Activated naive CD4-positive, alpha-beta T cell treated with anti-CD3 and anti-CD28 coated beads for 36 hours (primary cell): ENCODE measurements around the gene COX7A2L. TPM values are rescaled to one million over a fixed set of nuclear protein-coding genes. Genes with fewer than 3 reads are reported as not detected.
A peak's percentile ranks its signal among the peaks of the same experiment; 100 is the strongest.
"Not testable (repeated sequence)": the region's sequence is repeated elsewhere in the genome, so short reads cannot be mapped to it uniquely, and the experiment has no call there.

ENCODE experiments used
- CTCF ChIA-PET: fragments of 350-600 bp; sonication (Branson Sonifier 250); formaldehyde crosslinking; loops from one replicate; lab custom pipeline; 2021; ENCODE audit warnings: antibody characterized with exemption; lab: Charles Lee
- DNase-seq: peaks from one replicate; pipeline ENCODE4 v3.0.0-alpha.2; 2020
- H3K27ac Mint-ChIP-seq: one replicate; pipeline ENCODE4 v1.8.0; 2021; ENCODE audit warnings: mild to moderate bottlenecking, mixed read lengths
- H3K27me3 Mint-ChIP-seq: one replicate; pipeline ENCODE4 v1.8.0; 2021; ENCODE audit warnings: low read depth, mixed read lengths
- H3K36me3 Mint-ChIP-seq: one replicate; pipeline ENCODE4 v1.8.0; 2021; ENCODE audit warnings: low read depth, mixed read lengths
- H3K4me1 Mint-ChIP-seq: one replicate; pipeline ENCODE4 v1.8.0; 2021; ENCODE audit warnings: low read depth, mixed read lengths
- H3K4me3 Mint-ChIP-seq: one replicate; pipeline ENCODE4 v1.8.0; 2021; ENCODE audit warnings: mild to moderate bottlenecking, moderate library complexity, mixed read lengths
- H3K9me3 Mint-ChIP-seq: one replicate; pipeline ENCODE4 v1.8.0; 2021; ENCODE audit warnings: mixed read lengths
- intact Hi-C: fragments of 100-400 bp; cut with micrococcal nuclease; formaldehyde crosslinking; loops from one replicate; pipeline ENCODE4 v1.15.1; 2023
- total RNA-seq, 2 experiments: library from RNA; stranded (reverse); gene quantifications; one replicate each; pipeline ENCODE4 v1.2.3, GENCODE V29; 2021

Gene COX7A2L
- total RNA-seq, 2 experiments from 2014 or later: 150 to 152 TPM

GRCh38 chr2:42335514-42336104 lies 25.4 kb downstream of the COX7A2L start:
- DNase-seq: no peak
- no peak overlapping the region for H3K4me3 Mint-ChIP-seq
- CTCF ChIA-PET: no interaction called here
- peaks cover 12% of the 10 kb centered on the region for H3K9me3 Mint-ChIP-seq
- intact Hi-C loops: no loop called here
- no peaks in the 10 kb centered on the region for H3K27me3 Mint-ChIP-seq
- H3K4me1 Mint-ChIP-seq: peaks cover 6% of the 10 kb centered on the region
- peaks cover 69% of the 10 kb centered on the region for H3K36me3 Mint-ChIP-seq
- no peak overlapping the region for H3K27ac Mint-ChIP-seq

- H3K4me3 Mint-ChIP-seq, H3K27ac Mint-ChIP-seq, DNase-seq, intact Hi-C loops, H3K9me3 Mint-ChIP-seq, H3K27me3 Mint-ChIP-seq, CTCF ChIA-PET: not testable (repeated sequence)
- H3K36me3 Mint-ChIP-seq: peaks cover 61% of the 10 kb centered on the region
- peaks cover 14% of the 10 kb centered on the region for H3K4me1 Mint-ChIP-seq
Measured at GRCh38 chr2:42334865-42335264, 26.2 kb downstream of the COX7A2L start.

DNA sequence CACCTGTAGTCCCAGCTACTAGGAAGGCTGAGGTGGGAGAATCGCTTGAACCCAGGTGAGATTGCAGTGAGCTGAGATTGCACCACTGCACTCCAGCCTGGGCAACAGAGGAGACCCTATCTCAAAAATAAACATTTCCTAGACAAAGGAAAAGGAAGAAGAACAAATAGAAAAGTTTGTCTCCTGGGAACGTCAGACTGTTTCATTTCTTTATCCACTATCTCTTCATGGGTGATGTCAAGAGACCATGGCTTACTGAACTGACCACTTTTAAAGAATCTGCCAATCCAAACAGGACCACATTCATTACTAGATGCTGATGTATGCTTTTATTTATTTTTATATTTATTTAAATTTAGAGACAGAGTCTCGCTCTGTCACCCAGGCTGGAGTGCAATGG lies 26.8 kb downstream of the COX7A2L start:
- no peak overlapping the region for H3K27ac Mint-ChIP-seq
- intact Hi-C loops: no loop called here
- CTCF ChIA-PET: interaction anchor here (1.2 kb wide), 1 partner anchor 247 kb away, joined by 3 read pairs; no protein-coding TSS in a partner anchor
- no peak overlapping the region for H3K4me3 Mint-ChIP-seq
- no peaks in the 10 kb centered on the region for H3K27me3 Mint-ChIP-seq
- H3K4me1 Mint-ChIP-seq: peaks cover 15% of the 10 kb centered on the region
- peaks cover 7% of the 10 kb centered on the region for H3K9me3 Mint-ChIP-seq
- no peak for DNase-seq
- H3K36me3 Mint-ChIP-seq: peaks cover 62% of the 10 kb centered on the region

- Mint-ChIP-seq H3K4me1 (peaks cover 15% of the 10 kb centered on the region), H3K27me3 (no peaks in the 10 kb centered on the region), H3K27ac (no peak overlapping the region), H3K4me3 (no peak overlapping the region), H3K36me3 (peaks cover 58% of the 10 kb centered on the region), H3K9me3 (peaks cover 5% of the 10 kb centered on the region)
- intact Hi-C loops: no loop called here
- DNase-seq: no peak
- CTCF ChIA-PET: interaction anchor here (1.2 kb wide), 1 partner anchor 247 kb away, joined by 3 read pairs; no protein-coding TSS in a partner anchor
Measured at GRCh38 chr2:42333579-42333978, 27.4 kb downstream of the COX7A2L start.

GRCh38 chr2:42332575-42332974 lies 28.4 kb downstream of the COX7A2L start:
- no peaks in the 10 kb centered on the region for H3K27me3 Mint-ChIP-seq
- H3K9me3 Mint-ChIP-seq: peaks cover 5% of the 10 kb centered on the region
- H3K4me3 Mint-ChIP-seq: no peak overlapping the region
- H3K36me3 Mint-ChIP-seq: peaks cover 48% of the 10 kb centered on the region
- intact Hi-C loops: no loop called here
- DNase-seq: no peak
- CTCF ChIA-PET: interaction anchor here (0.8 kb wide), 1 partner anchor 12 kb away, joined by 3 read pairs; no protein-coding TSS in a partner anchor
- H3K4me1 Mint-ChIP-seq: peaks cover 15% of the 10 kb centered on the region
- no peak overlapping the region for H3K27ac Mint-ChIP-seq

DNA sequence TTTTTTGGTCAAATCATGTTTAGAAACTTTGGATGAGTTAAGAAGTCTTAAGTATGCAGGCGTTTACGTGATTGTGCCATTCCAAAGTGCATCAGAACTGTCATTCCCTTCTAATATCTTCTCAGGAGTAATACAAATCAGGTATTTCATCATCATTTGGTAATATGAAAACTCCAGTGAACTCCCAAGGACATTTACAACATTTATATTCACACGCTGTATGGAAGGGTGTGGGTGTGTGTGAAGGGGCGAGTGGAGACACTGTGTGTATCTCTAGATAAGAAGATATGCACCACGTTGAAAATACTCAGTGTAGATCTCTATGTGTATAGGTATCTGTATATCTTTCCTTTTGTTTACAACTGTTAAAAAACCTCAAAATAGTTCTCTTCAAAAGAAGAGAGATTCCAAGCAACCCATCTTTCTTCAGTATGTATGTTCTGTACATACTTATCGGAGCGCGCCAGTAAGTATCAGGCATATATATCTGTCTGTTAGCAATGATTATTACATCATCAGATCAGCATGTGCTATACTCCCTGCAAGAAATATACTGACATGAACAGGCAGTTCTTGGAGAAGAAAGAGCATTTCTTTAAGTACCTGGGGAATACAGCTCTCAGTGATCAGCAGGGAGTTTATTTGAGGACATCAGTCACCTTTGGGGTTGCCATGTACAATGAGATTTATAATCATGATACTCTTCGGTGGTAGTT lies 29.3 kb downstream of the COX7A2L start:
- H3K27ac Mint-ChIP-seq: peak overlapping the region; percentile 78
- CTCF ChIA-PET: interaction anchor here (0.8 to 3.5 kb wide), 2 partner anchors 12 to 236 kb away, joined by 3 to 35 read pairs; no protein-coding TSS in a partner anchor
- no peaks in the 10 kb centered on the region for H3K27me3 Mint-ChIP-seq
- no peaks in the 10 kb centered on the region for H3K9me3 Mint-ChIP-seq
- no peak for DNase-seq
- no peak overlapping the region for H3K4me3 Mint-ChIP-seq
- H3K36me3 Mint-ChIP-seq: peaks cover 42% of the 10 kb centered on the region
- peaks cover 18% of the 10 kb centered on the region for H3K4me1 Mint-ChIP-seq
- intact Hi-C loops: no loop called here

GRCh38 chr2:42329736-42330135 lies 31.3 kb downstream of the COX7A2L start:
- intact Hi-C loops: no loop called here
- peak overlapping the region; percentile 84 for H3K27ac Mint-ChIP-seq
- CTCF ChIA-PET: interaction anchor here (0.8 to 3.5 kb wide), 11 partner anchors 8 to 244 kb away, joined by 3 to 35 read pairs (median 4); no protein-coding TSS in a partner anchor
- H3K9me3 Mint-ChIP-seq: no peaks in the 10 kb centered on the region
- no peak for DNase-seq
- peaks cover 18% of the 10 kb centered on the region for H3K4me1 Mint-ChIP-seq
- no peaks in the 10 kb centered on the region for H3K27me3 Mint-ChIP-seq
- peaks cover 36% of the 10 kb centered on the region for H3K36me3 Mint-ChIP-seq
- H3K4me3 Mint-ChIP-seq: no peak overlapping the region

GRCh38 chr2:42328923-42329322 lies 32.1 kb downstream of the COX7A2L start:
- DNase-seq: no peak
- no peak overlapping the region for H3K4me3 Mint-ChIP-seq
- H3K36me3 Mint-ChIP-seq: peaks cover 35% of the 10 kb centered on the region
- no peaks in the 10 kb centered on the region for H3K9me3 Mint-ChIP-seq
- no peak overlapping the region for H3K27ac Mint-ChIP-seq
- peaks cover 18% of the 10 kb centered on the region for H3K4me1 Mint-ChIP-seq
- CTCF ChIA-PET: interaction anchor here (0.7 to 3.5 kb wide), 32 partner anchors 9 to 475 kb away, joined by 3 to 35 read pairs (median 4); partner anchors contain the start of gene COX7A2L
- intact Hi-C loops: loop anchor here (1.0 kb wide), 3 partner anchors 32 to 233 kb away; partner anchors contain the start of gene COX7A2L
- no peaks in the 10 kb centered on the region for H3K27me3 Mint-ChIP-seq

GRCh38 chr2:42328148-42328833 lies 32.7 kb downstream of the COX7A2L start:
- intact Hi-C loops: loop anchor here (1.0 kb wide), 3 partner anchors 33 to 232 kb away; partner anchors contain the start of gene COX7A2L
- Mint-ChIP-seq H3K4me3 (no peak overlapping the region), H3K36me3 (peaks cover 29% of the 10 kb centered on the region), H3K4me1 (peaks cover 18% of the 10 kb centered on the region), H3K9me3 (no peaks in the 10 kb centered on the region), H3K27me3 (no peaks in the 10 kb centered on the region), H3K27ac (peak overlapping the region; percentile 50)
- DNase-seq: no peak
- CTCF ChIA-PET: interaction anchor here (0.5 to 3.5 kb wide), 32 partner anchors 8 to 474 kb away, joined by 3 to 35 read pairs (median 4); partner anchors contain the start of gene COX7A2L

DNA sequence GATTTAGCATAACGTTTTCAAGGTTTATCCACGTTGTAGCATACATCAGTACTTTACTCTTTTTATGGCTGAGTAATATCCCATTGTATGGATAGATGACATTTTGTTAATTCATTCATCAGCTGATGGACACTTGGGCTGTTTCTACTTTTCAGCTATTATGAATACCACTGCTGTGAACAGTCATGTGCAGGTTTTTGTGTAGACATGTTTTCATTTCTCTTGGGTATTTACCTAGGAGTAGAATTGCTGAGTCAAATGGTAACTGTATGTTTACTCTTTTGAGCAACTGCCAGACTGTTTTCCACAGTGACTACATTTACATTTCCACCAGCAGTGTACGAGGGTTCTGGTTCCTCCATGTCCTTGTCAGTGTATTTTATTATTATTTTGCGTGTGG lies 33.9 kb downstream of the COX7A2L start:
- intact Hi-C loops: no loop called here
- H3K4me3 Mint-ChIP-seq: no peak overlapping the region
- no peak for DNase-seq
- peaks cover 22% of the 10 kb centered on the region for H3K36me3 Mint-ChIP-seq
- H3K9me3 Mint-ChIP-seq: no peaks in the 10 kb centered on the region
- peaks cover 18% of the 10 kb centered on the region for H3K4me1 Mint-ChIP-seq
- no peaks in the 10 kb centered on the region for H3K27me3 Mint-ChIP-seq
- peak overlapping the region; percentile 39 for H3K27ac Mint-ChIP-seq
- CTCF ChIA-PET: interaction anchor here (0.9 to 1.0 kb wide), 2 partner anchors 18 to 230 kb away, joined by 4 to 5 read pairs; no protein-coding TSS in a partner anchor

DNA sequence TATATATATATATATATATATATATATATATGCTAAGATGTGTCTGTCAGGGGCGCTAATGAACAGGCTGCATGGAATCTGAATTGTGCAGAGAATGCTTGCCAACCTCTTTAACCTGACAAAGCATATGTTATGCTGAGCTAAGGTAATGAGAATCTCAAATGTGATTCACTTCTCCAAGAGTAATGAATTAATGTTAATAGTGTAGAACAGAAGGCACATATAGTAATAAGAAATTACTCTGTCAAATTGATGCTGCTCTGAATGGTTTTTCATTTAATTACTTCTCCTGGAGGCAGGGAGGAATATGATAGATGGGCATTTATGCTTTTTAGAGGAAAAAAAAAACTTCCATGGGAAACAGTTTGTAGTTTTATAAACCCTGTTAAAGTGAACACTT lies 35.4 kb downstream of the COX7A2L start:
- no peak for DNase-seq
- no peaks in the 10 kb centered on the region for H3K9me3 Mint-ChIP-seq
- peaks cover 23% of the 10 kb centered on the region for H3K36me3 Mint-ChIP-seq
- H3K4me3 Mint-ChIP-seq: no peak overlapping the region
- intact Hi-C loops: no loop called here
- no peak overlapping the region for H3K27ac Mint-ChIP-seq
- peaks cover 18% of the 10 kb centered on the region for H3K4me1 Mint-ChIP-seq
- H3K27me3 Mint-ChIP-seq: no peaks in the 10 kb centered on the region
- CTCF ChIA-PET: interaction anchor here (1.1 kb wide), 1 partner anchor 229 kb away, joined by 3 read pairs; no protein-coding TSS in a partner anchor

DNA sequence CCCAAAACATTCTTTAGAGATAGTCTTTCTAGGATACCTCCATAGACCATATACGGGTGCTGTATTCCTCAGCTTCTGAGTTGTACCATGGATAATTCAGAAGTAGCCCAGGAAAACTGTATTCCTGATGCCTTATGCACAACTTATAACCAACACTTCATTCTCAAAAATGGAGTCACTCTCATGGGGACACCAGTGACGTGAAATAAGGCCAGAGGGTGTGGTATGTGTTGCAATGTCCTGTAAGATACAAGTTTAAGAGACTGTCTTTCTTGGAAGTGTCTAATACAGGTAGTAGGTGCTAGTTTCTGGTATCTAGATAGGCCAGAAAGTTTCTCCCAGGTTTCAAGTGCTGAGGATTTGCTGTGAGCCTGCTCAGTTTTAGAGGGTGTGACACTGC lies 36.1 kb downstream of the COX7A2L start:
- H3K4me3 Mint-ChIP-seq: no peak overlapping the region
- H3K27me3 Mint-ChIP-seq: no peaks in the 10 kb centered on the region
- intact Hi-C loops: no loop called here
- CTCF ChIA-PET: interaction anchor here (0.6 to 1.1 kb wide), 2 partner anchors 62 to 229 kb away, joined by 3 to 5 read pairs; no protein-coding TSS in a partner anchor
- peak overlapping the region; percentile 24 for H3K27ac Mint-ChIP-seq
- H3K4me1 Mint-ChIP-seq: peaks cover 13% of the 10 kb centered on the region
- peaks cover 24% of the 10 kb centered on the region for H3K36me3 Mint-ChIP-seq
- no peaks in the 10 kb centered on the region for H3K9me3 Mint-ChIP-seq
- DNase-seq: no peak
